Liver (tissue), 9 donors: ENCODE measurements around the gene P4HA1. TPM values are rescaled to one million over a fixed set of nuclear protein-coding genes. Genes with fewer than 3 reads are reported as not detected.

ENCODE experiments used
- DNase-seq: peaks from one replicate; pipeline ENCODE4 v3.0.0-alpha.2; 2017; ENCODE audit warnings: low spot score
- H3K27ac ChIP-seq, 2 donors: one replicate each; pipeline ENCODE4 v1.7.0; 2013; ENCODE audit warnings: inconsistent platforms in 2 of 2, low read length in 2 of 2, control low read depth in 1 of 2, low read depth in 1 of 2, mild to moderate bottlenecking in 1 of 2
- H3K27me3 ChIP-seq, 4 donors: one replicate each; pipeline versions ENCODE4 v1.6.1 to v1.7.0; 2013; ENCODE audit warnings: low read length in 3 of 4, inconsistent platforms in 1 of 4, mild to moderate bottlenecking in 1 of 4, moderate library complexity in 1 of 4; ENCODE audit not compliant: control insufficient read depth in 4 of 4, insufficient read depth in 4 of 4
- H3K36me3 ChIP-seq, 4 donors: one replicate each; pipeline versions ENCODE4 v1.6.1 to v1.7.0; 2013; ENCODE audit warnings: low read length in 3 of 4, mild to moderate bottlenecking in 3 of 4, low read depth in 1 of 4, moderate library complexity in 1 of 4; ENCODE audit not compliant: control insufficient read depth in 4 of 4, insufficient read depth in 3 of 4
- H3K4me1 ChIP-seq, 4 donors: one replicate each; pipeline versions ENCODE4 v1.6.1 to v1.7.0; 2013; ENCODE audit warnings: low read length in 3 of 4, mild to moderate bottlenecking in 3 of 4, moderate library complexity in 1 of 4; ENCODE audit not compliant: control insufficient read depth in 4 of 4, insufficient read depth in 4 of 4
- H3K4me3 ChIP-seq, 3 donors: one replicate each; pipeline versions ENCODE4 v1.6.1 to v1.7.0; 2013; ENCODE audit warnings: low read length in 3 of 3, control low read depth in 1 of 3, low read depth in 1 of 3, mild to moderate bottlenecking in 1 of 3
- H3K9ac ChIP-seq, 2 donors: one replicate each; pipeline ENCODE4 v1.7.0; 2013; ENCODE audit warnings: low read length in 2 of 2, mild to moderate bottlenecking in 2 of 2, moderate library complexity in 2 of 2, control low read depth in 1 of 2, low read depth in 1 of 2
- H3K9me3 ChIP-seq, 4 donors: one replicate each; pipeline versions ENCODE4 v1.6.1 to v1.7.0; 2013; ENCODE audit warnings: low read length in 3 of 4; ENCODE audit not compliant: control insufficient read depth in 4 of 4
- EGR1 ChIP-seq, 2 donors: IDR thresholded peaks; 2 replicates each; pipeline ENCODE4 v1.6.1; 2016 to 2018; ENCODE audit warnings: antibody characterized with exemption in 2 of 2, low read depth in 2 of 2
- FOXA1 ChIP-seq: IDR thresholded peaks from 2 replicates; pipeline ENCODE4 v1.6.1; 2016; ENCODE audit warnings: antibody characterized with exemption
- FOXA2 ChIP-seq: IDR thresholded peaks from 2 replicates; pipeline ENCODE4 v1.6.1; 2016; ENCODE audit warnings: antibody characterized with exemption
- GABPA ChIP-seq, 2 donors: IDR thresholded peaks in 1 of 2; conservative IDR thresholded peaks in 1 of 2; 2 replicates each; pipeline ENCODE4 v1.6.1; 2016; ENCODE audit warnings: antibody characterized with exemption in 2 of 2, mild to moderate bottlenecking in 1 of 2, moderate library complexity in 1 of 2
- HNF4A ChIP-seq, 2 donors: conservative IDR thresholded peaks; 2 replicates each; pipeline ENCODE4 v1.6.1; 2016; ENCODE audit warnings: antibody characterized with exemption in 2 of 2, mild to moderate bottlenecking in 2 of 2
- HNF4G ChIP-seq: IDR thresholded peaks from 2 replicates; pipeline ENCODE4 v1.6.1; 2016; ENCODE audit warnings: antibody characterized with exemption
- JUND ChIP-seq, 2 donors: IDR thresholded peaks; 2 replicates each; pipeline ENCODE4 v1.6.1; 2016; ENCODE audit warnings: antibody characterized with exemption in 2 of 2
- NR2F2 ChIP-seq: IDR thresholded peaks from 2 replicates; pipeline ENCODE4 v1.6.1; 2016; ENCODE audit warnings: antibody characterized with exemption
- RAD21 ChIP-seq, 2 donors: IDR thresholded peaks; 2 replicates each; pipeline ENCODE4 v1.6.1; 2016; ENCODE audit warnings: antibody characterized with exemption in 2 of 2, mild to moderate bottlenecking in 2 of 2
- RXRA ChIP-seq, 2 donors: IDR thresholded peaks; 2 replicates each; pipeline ENCODE4 v1.6.1; 2017 to 2018; ENCODE audit warnings: antibody characterized with exemption in 2 of 2, mild to moderate bottlenecking in 1 of 2
- SP1 ChIP-seq: IDR thresholded peaks from 2 replicates; pipeline ENCODE4 v1.6.1; 2018; ENCODE audit warnings: antibody characterized with exemption, mild to moderate bottlenecking
- TAF1 ChIP-seq: conservative IDR thresholded peaks from 2 replicates; pipeline ENCODE4 v1.6.1; 2016; ENCODE audit warnings: antibody characterized with exemption, mild to moderate bottlenecking
- YY1 ChIP-seq: IDR thresholded peaks from 2 replicates; pipeline ENCODE4 v1.6.1; 2016; ENCODE audit warnings: antibody characterized with exemption, mild to moderate bottlenecking
- WGBS: extraction: QIAGEN DNeasy Blood & Tissue Kit; methylation state at CpG from one replicate; pipeline ENCODE4 v1.1.7; 2013; 5-methylcytosine and 5-hydroxymethylcytosine counted together
- polyA plus RNA-seq, 2 donors: library from polyadenylated mRNA; stranded (reverse) in 1 of 2; unstranded in 1 of 2; fragments of 200-250 nt in 1 of 2; fragments of >200 nt in 1 of 2; fragmentation: Nextera tagmentation in 1 of 2; extraction: Ambion mirVana in 1 of 2; gene quantifications; one replicate each; pipeline versions ENCODE4 v1.2.1 to v1.2.3, GENCODE V29; 2013 to 2015
- total RNA-seq, 2 donors: library from RNA; depleted of rRNA; stranded (reverse); fragments of >200 nt; gene quantifications; one replicate each; pipeline ENCODE4 v1.2.3, GENCODE V29; 2014
- TF ChIP-seq, protein P1 (sequence below): IDR thresholded peaks from 2 replicates; pipeline ENCODE4 v1.6.1; 2016; ENCODE audit warnings: antibody characterized with exemption
- TF ChIP-seq, protein P2 (sequence below): IDR thresholded peaks from 2 replicates; pipeline ENCODE4 v1.6.1; 2016; ENCODE audit warnings: antibody characterized with exemption, mild to moderate bottlenecking
- TF ChIP-seq, protein P3 (sequence below): IDR thresholded peaks from 2 replicates; pipeline ENCODE4 v1.6.1; 2016; ENCODE audit warnings: antibody characterized with exemption
- TF ChIP-seq, protein P4 (sequence below): IDR thresholded peaks from 2 replicates; pipeline ENCODE4 v1.6.1; 2016; ENCODE audit warnings: antibody characterized with exemption
- TF ChIP-seq, protein P5 (sequence below): fragments of 150-350 bp; IDR thresholded peaks from 2 replicates; pipeline ENCODE4 v1.5.1; 2017; ENCODE audit warnings: improper control_type of control experiment, low read depth, low read length; ENCODE audit not compliant: missing input control
- donor health status: healthy.
- donor health status: healthy.
- donor health status: healthy.
- donor health status: healthy.
- donor health status: healthy.

Gene P4HA1
- total and polyA plus RNA-seq, 4 donors = 6.1 to 63.7 (median 23.7) TPM

DNA sequence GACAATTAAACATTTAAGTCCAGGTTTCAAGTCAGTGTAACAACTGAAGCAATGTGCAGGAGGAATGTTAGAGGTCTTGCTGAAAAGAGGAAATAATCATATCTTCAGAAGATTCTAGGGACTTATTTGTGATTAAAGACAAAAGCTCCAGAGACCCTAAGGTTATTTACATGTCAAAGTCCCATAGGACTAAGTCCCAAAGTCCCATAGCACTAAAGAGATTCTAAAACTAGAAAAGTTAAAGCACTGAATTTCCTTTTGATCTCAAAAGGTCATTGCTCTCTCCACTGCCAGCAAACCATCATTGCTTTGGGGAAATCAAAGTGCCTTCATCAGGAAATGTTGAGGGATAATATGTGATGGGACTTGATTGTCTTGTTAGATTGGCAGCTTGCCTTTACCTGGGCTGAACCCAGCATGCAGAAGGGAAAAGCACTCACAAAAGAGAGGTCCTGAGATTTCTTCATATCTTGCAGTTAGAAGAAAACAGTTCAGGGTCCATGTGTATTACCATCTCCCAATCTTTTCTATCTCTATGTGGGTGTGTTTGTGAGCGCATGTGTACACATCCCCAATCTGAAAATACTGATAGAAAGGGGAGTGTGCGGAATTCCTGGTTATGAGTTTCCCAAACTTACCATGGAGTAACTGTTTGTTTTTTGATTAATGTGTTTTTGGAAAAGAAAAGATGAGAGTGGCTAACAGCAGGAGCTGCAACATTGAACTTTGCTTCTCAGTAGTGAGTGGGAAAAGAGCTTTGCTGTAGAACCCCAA lies 35.4 kb upstream of the P4HA1 start (continued):
- TF ChIP-seq EGR1 (IDR thresholded peaks at IDR 0.05; ENCODE audit: low read depth in 2 of 2) (peak; percentile 25 to 67), HNF4A (conservative IDR thresholded peaks at IDR 0.05) (peak; percentile 86 to 92), RAD21 (IDR thresholded peaks at IDR 0.05) (peak; percentile 21 to 37), SP1 (peak; percentile 72)
- TF ChIP-seq, protein P1, sequence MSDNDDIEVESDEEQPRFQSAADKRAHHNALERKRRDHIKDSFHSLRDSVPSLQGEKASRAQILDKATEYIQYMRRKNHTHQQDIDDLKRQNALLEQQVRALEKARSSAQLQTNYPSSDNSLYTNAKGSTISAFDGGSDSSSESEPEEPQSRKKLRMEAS = peak; percentile 77

DNA sequence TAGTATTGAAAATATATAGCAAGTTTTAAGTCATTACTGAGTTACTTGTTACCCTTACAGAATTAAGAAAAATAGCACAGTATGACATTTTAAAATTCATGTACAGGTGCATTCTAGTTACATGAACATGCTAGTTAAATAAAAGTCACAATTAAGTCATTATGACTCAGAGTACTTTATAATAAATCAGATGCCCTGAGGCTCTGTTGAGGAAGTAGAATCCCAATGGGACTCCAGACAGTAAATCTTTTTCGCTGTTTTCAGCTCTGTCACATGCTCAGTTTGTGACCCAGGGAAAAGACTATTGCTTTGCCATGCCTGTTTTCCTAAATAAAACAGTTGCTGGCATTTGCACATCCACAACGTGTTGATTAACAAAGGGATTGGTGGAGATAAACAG lies 34.6 kb upstream of the P4HA1 start:
- H3K9ac ChIP-seq = no peak overlapping the region
- no peaks in the 10 kb centered on the region for H3K9me3 ChIP-seq
- no peaks in the 10 kb centered on the region for H3K27me3 ChIP-seq
- TF ChIP-seq JUND (IDR thresholded peaks at IDR 0.05) = no peak
- no peak for TF ChIP-seq FOXA2
- TF ChIP-seq RAD21 (IDR thresholded peaks at IDR 0.05) = no peak
- TF ChIP-seq, protein P2, sequence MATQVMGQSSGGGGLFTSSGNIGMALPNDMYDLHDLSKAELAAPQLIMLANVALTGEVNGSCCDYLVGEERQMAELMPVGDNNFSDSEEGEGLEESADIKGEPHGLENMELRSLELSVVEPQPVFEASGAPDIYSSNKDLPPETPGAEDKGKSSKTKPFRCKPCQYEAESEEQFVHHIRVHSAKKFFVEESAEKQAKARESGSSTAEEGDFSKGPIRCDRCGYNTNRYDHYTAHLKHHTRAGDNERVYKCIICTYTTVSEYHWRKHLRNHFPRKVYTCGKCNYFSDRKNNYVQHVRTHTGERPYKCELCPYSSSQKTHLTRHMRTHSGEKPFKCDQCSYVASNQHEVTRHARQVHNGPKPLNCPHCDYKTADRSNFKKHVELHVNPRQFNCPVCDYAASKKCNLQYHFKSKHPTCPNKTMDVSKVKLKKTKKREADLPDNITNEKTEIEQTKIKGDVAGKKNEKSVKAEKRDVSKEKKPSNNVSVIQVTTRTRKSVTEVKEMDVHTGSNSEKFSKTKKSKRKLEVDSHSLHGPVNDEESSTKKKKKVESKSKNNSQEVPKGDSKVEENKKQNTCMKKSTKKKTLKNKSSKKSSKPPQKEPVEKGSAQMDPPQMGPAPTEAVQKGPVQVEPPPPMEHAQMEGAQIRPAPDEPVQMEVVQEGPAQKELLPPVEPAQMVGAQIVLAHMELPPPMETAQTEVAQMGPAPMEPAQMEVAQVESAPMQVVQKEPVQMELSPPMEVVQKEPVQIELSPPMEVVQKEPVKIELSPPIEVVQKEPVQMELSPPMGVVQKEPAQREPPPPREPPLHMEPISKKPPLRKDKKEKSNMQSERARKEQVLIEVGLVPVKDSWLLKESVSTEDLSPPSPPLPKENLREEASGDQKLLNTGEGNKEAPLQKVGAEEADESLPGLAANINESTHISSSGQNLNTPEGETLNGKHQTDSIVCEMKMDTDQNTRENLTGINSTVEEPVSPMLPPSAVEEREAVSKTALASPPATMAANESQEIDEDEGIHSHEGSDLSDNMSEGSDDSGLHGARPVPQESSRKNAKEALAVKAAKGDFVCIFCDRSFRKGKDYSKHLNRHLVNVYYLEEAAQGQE = no peak
- TF ChIP-seq, protein P3, sequence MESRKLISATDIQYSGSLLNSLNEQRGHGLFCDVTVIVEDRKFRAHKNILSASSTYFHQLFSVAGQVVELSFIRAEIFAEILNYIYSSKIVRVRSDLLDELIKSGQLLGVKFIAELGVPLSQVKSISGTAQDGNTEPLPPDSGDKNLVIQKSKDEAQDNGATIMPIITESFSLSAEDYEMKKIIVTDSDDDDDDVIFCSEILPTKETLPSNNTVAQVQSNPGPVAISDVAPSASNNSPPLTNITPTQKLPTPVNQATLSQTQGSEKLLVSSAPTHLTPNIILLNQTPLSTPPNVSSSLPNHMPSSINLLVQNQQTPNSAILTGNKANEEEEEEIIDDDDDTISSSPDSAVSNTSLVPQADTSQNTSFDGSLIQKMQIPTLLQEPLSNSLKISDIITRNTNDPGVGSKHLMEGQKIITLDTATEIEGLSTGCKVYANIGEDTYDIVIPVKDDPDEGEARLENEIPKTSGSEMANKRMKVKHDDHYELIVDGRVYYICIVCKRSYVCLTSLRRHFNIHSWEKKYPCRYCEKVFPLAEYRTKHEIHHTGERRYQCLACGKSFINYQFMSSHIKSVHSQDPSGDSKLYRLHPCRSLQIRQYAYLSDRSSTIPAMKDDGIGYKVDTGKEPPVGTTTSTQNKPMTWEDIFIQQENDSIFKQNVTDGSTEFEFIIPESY = no peak
- TF ChIP-seq HNF4G = no peak
- no peak for TF ChIP-seq FOXA1
- no peak for TF ChIP-seq NR2F2
- TF ChIP-seq GABPA (IDR thresholded peaks at IDR 0.05 in 1 of 2, conservative IDR thresholded peaks at IDR 0.05 in 1 of 2) = no peak
- no peak for TF ChIP-seq SP1
- TF ChIP-seq YY1 = no peak
- TF ChIP-seq, protein P4, sequence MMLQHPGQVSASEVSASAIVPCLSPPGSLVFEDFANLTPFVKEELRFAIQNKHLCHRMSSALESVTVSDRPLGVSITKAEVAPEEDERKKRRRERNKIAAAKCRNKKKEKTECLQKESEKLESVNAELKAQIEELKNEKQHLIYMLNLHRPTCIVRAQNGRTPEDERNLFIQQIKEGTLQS = no peak
- TF ChIP-seq HNF4A (conservative IDR thresholded peaks at IDR 0.05) = no peak
- TF ChIP-seq, protein P5, sequence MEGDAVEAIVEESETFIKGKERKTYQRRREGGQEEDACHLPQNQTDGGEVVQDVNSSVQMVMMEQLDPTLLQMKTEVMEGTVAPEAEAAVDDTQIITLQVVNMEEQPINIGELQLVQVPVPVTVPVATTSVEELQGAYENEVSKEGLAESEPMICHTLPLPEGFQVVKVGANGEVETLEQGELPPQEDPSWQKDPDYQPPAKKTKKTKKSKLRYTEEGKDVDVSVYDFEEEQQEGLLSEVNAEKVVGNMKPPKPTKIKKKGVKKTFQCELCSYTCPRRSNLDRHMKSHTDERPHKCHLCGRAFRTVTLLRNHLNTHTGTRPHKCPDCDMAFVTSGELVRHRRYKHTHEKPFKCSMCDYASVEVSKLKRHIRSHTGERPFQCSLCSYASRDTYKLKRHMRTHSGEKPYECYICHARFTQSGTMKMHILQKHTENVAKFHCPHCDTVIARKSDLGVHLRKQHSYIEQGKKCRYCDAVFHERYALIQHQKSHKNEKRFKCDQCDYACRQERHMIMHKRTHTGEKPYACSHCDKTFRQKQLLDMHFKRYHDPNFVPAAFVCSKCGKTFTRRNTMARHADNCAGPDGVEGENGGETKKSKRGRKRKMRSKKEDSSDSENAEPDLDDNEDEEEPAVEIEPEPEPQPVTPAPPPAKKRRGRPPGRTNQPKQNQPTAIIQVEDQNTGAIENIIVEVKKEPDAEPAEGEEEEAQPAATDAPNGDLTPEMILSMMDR = no peak
- TF ChIP-seq, protein P1 = no peak
- TF ChIP-seq RXRA (IDR thresholded peaks at IDR 0.05) = no peak
- no peak for TF ChIP-seq TAF1
- peak overlapping the region; percentile 56 to 82 for H3K27ac ChIP-seq
- WGBS = 46% methylated on average over 2 of the region's 2 CpGs
- peaks cover 3 to 15% (median 8%) of the 10 kb centered on the region in 4 donors for H3K4me1 ChIP-seq
- no peak overlapping the region for H3K4me3 ChIP-seq
- no peak for DNase-seq
- H3K36me3 ChIP-seq = peaks cover 0 to 52% (median 20%) of the 10 kb centered on the region in 4 donors
